HG03378 (cell line): ENCODE measurements around the gene SAFB.
A peak's percentile ranks its signal among the peaks of the same experiment; 100 is the strongest.
"Not testable (repeated sequence)": the region's sequence is repeated elsewhere in the genome, so short reads cannot be mapped to it uniquely, and the experiment has no call there.

Source experiments
- ATAC-seq: cut with Tn5 transposase; IDR thresholded peaks from one replicate; pipeline ENCODE4 v1.9.1; 2021; ENCODE audit warnings: mild to moderate bottlenecking, moderate library complexity; ENCODE audit not compliant: unreplicated experiment

SAFB gene

DNA sequence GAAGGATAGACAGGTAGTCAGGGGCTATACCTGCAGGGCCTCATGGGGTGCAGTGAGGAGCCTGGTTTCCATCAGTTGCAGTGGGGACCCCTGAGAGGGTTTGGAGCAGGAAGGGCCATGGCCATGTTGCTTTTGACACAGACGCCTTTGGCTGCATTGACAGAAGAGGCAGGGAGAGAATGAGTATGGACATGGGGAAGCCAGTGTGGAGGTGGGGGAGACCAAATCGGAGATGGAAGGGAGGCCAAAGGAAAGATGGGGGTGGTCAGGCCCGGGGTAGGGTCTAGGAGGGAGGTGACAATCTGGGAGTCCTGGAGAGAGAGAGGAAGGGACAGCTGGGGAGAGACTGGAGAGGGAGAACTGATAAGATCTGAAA is 59.2 kb downstream of the SAFB start:
- no peak for ATAC-seq

DNA sequence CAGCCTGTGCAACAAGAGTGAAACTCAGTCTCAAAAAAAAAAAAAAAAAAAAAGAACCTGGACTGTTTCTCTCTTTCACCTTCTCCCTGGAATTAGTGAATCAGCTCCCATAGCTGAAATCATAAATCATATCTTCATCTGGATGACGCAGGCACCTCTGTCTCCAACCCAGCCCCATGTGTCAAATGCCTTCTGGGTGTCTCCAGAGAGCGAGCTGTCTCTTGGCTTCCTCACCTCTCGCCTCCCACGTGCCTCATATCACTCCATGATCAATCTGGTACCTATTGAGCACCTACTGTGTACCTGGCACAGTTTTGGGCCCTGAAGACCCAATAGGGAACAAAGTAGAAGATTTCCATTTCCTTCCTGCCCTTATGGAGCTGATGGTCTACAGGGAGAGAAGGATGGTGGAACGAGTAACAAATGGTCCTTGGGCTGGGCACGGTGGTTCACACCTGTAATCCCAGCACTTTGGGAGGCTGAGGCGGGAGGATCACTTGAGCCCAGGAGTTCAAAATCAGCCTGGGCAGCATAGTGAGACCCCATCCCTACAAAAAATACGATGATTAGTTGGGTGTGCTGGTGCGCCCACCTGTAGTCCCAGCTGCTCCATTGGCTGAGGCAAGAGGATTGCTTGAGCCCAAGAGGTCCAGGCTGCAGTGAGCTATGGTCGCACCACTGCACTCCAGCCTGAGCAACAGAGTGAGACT is 60.4 kb downstream of the SAFB start:
- no peak for ATAC-seq

GRCh38 chr19:5684694-5685430 is 62.0 kb downstream of the SAFB start:
- no peak for ATAC-seq

GRCh38 chr19:5686326-5686646 is 63.4 kb downstream of the SAFB start:
- ATAC-seq, result no peak

- peak; percentile 42 for ATAC-seq
These were observed 63.9 kb downstream of the SAFB start for GRCh38 chr19:5686647-5687359.

DNA sequence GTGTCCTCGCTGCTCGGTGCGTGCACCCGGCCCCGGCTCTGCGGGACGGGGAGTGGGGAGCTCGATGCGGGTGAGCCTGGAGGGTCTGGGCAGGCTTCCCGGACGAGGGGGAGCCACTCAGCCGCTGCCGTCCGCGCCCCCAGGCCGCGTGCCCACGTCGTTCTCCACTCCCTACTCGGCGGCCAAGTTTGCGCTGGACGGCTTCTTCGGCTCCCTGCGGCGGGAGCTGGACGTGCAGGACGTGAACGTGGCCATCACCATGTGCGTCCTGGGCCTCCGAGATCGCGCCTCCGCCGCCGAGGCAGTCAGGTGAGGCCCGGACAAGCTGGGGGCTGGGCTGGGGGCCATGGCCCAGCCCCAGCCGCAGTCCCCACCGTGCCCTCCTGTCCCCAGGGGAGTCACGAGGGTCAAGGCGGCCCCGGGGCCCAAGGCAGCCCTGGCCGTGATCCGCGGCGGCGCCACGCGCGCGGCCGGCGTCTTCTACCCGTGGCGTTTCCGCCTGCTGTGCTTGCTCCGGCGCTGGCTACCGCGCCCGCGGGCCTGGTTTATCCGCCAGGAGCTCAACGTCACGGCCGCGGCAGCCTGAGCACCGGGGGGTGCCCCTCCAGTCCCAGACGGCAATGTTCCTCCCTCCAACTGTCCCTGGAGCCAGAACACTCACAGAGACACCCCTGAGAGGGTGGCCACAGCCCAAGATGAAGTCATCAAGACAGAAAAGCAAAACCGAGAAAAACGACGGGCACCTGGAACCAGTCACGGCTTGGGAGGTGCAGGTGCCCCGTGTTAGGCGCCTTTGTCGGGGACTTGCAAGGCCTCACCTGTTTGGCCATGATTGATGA is 64.7 kb downstream of the SAFB start:
- ATAC-seq, result no peak

DNA sequence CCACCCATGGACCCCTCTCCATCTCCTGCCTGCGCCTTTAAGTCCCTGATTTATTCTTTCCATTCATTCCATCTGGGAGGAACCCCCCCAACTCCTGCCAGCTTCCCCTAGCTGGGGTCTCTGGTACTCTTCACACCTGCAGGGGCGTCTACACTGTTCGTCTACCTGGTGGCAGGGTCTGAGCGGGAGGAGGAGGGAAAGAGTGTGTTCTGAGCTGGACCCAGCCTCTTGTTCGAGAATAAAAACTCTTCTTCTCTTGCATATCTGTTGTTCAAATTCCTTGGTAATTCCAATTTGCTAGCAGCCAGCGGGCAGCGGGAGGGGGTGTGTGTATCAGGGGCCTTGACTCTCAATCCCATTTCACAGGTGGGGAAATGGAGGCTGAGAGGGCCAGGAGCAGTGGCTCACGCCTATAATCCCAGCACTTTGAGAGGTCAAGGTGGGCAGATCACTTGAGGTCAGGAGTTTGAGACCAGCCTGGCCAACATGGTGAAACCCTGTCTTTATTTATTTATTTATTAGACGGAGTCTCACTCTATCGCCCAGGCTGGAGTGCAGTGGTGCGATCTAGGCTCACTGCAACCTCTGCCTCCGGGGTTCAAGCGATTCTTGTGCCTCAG is 65.5 kb downstream of the SAFB start:
- ATAC-seq, result not testable (repeated sequence)

GRCh38 chr19:5690125-5690954 is 67.5 kb downstream of the SAFB start, which contains the start of gene RPL36:
RPL36 (plus strand) TSS chr19:5690295; CDS start chr19:5690508, 213 bp downstream.
- peak; percentile 41 for ATAC-seq

- ATAC-seq, result no peak
These were observed 68.3 kb downstream of the SAFB start for GRCh38 chr19:5690955-5691821.

- ATAC-seq, result no peak
These were observed 69.2 kb downstream of the SAFB start for GRCh38 chr19:5691822-5692722.

DNA sequence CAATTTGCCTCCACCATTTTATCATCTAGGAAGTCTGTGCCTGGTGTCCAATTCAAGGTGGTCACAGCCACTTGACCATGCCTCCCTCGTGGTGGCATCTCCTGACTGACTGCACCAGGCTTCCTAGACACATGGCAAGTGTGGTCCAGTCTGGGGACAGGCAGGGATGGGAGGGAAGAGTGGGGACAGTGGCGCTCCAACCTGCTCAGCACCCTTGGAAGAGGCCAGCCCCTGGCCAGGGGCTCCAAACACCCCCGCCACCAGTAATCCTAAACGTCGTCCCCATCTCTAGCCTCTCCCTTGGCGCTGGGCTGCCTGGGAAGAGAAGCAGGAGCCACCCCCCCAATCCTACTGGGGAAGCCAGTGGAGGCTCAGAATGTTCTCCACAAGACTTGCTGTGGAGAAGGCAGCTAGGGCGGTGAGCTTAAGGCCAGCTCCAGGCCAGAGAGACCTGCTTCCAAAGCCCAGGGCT is 69.9 kb downstream of the SAFB start:
- ATAC-seq, result no peak

GRCh38 chr19:5693195-5694166 is 70.6 kb downstream of the SAFB start:
- ATAC-seq, result no peak

DNA sequence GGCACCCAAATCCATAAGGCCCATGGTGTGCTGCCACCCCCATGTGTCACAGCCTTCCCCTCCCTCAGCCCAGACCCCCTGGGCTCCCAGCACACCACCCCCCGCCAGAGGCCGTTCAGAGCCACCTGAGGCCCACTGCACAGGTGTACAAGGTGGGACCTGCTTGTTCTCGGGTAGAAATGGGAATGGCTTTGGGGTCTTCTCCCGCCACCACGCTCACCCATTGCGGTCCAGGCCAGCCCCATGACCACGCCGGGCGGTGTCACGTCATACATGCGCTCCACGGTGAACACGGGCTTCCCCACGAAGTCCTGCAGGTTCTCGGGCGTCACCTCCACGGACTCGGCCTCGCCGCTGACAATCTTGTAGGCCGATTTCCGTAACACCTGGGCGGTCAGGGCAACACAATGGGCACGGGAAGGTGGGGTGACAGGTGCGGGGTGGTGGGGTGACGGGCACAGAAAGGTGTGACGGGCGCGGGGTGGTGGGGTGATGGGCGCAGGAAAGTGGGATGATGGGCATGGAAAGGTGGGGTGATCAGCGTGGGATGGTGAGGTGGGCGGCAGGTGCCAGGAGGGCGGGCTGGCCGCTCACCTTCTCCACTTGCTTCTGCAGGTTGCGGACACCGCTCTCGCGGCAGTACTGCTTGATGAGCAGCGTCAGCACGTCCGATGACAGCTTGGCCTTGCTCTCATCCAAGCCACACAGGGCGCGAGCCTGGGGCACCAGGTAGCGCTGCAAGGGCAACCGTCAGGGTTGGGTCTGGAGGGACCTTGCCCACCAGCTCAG is 71.5 kb downstream of the SAFB start:
- no peak for ATAC-seq

DNA sequence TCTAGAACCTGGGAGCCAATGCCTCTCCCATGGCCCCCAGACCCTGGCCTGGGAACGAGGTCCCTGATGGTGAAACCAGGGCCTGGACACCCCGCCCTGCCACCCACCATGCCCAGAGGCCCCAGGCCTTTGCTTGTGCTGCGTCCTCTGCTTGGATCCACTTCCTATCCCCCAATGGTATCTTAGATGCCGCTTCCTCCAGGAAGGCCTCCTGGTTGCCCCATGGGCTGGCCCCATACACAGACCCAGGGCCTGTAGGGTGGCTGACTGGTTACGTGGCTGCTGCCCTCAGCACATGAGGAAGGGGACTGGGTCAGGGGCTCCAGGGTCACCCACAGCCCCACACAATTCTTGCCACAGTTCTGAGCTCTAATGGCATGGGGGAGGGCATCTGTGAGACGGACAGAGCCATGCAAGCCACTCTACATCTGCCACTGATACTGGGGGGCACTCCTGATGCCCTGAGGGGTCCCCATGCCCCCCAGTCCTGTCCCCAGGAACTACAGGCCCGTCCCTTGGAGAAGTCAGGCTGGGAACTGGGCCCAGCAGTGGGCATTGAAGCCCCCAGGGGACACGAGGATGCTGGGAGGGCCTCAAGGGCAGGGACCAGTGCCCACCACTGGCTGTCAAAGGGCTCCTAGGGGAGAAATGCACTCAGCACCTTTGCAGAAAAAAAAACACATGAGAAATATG is 72.2 kb downstream of the SAFB start:
- no peak for ATAC-seq

DNA sequence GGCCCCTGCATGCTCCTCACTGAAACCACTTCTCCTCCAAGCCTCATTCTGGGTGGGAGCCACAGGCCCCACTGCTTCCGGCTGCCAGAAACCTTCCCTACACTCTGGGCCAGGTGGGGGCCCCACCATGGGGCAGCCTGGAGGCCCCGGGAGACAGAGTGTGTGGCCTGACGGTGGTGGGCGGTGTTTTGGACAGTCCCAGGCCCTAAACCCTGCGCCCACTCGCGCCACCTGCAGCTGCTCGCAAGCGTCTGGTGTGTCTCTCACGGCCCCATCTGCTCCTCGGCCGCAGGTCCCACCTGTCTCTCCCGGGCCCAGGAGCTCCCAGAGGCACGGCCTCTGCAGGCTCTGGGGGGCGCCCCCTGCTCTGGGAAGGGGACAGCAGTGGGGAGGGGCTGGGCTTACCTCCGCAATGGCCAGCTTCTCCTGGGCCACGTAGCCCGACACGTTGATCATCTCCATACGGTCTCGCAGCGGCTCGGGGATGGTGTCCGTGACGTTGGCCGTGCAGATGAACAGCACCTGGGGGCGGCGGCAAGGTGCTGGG is 72.8 kb downstream of the SAFB start:
- no peak for ATAC-seq
